K562 (cell line): ENCODE results near the gene DNAJC15. TPM values are rescaled to one million over a fixed set of nuclear protein-coding genes. Genes with fewer than 3 reads are reported as not detected.

ENCODE experiments used
- ATAC-seq: fragments of 200-7000 bp; cut with Tn5 transposase; 3 replicates; pipeline ENCODE4 v1.9.1; 2020; ENCODE audit warnings: moderate library complexity
- BruUV-seq: library from RNA; stranded (reverse); fragments of 400-500 nt; replicated peaks from 2 replicates; lab custom pipeline; 2021; lab: Mats Ljungman, UMichigan
- CTCF ChIA-PET: fragments of 300-600 bp; formaldehyde crosslinking; extraction: SDS; loops from one replicate; lab custom pipeline; 2021; ENCODE audit warnings: low intra/inter-chr PET ratio; lab: Yijun Ruan, JAX
- POLR2A ChIA-PET: fragments of 300-600, 350-650 bp; sonication (Branson Sonifier 250); formaldehyde crosslinking; extraction: SDS; loops from one replicate; lab custom pipeline; 2021; ENCODE audit warnings: antibody characterized with exemption, inconsistent platforms; lab: Yijun Ruan, JAX
- DNase-seq, 4 experiments: peaks; one replicate each; pipeline versions ENCODE4 v3.0.0 to v3.0.0-alpha.2; 2011 to 2018; ENCODE audit warnings: low spot score in 3 of 4, mixed read lengths in 3 of 4; ENCODE audit errors: extremely low read depth in 1 of 4
- FAIRE-seq: peaks from 2 replicates; lab custom pipeline; 2011; peaks lifted over from hg19 to GRCh38; lab: Jason Lieb, UNC
- H2AFZ ChIP-seq: 2 replicates; pipeline ENCODE4 v1.6.0; 2011; ENCODE audit warnings: low read depth, low read length, control low read depth, inconsistent platforms
- H3K27ac ChIP-seq: fragments of 200-600 bp; 3 replicates; pipeline ENCODE4 v1.8.0; 2011; ENCODE audit warnings: low read depth, mild to moderate bottlenecking, control low read depth, inconsistent platforms, low read length, moderate library complexity, mixed read lengths; ENCODE audit errors: extremely low read depth
- H3K27me3 ChIP-seq, 2 experiments: fragments of 300-600 bp in 1 of 2; 2 replicates in 1 of 2; 3 replicates in 1 of 2; pipeline versions ENCODE4 v1.6.0 to v1.8.0; 2011; ENCODE audit warnings: inconsistent platforms in 2 of 2, low read length in 2 of 2, mild to moderate bottlenecking in 1 of 2, mixed read lengths in 1 of 2, moderate library complexity in 1 of 2; ENCODE audit not compliant: control insufficient read depth in 2 of 2, insufficient read depth in 2 of 2
- H3K36me3 ChIP-seq: fragments of 300-600 bp; 3 replicates; pipeline ENCODE4 v1.8.0; 2011; ENCODE audit warnings: mild to moderate bottlenecking, low read length, inconsistent platforms; ENCODE audit not compliant: control insufficient read depth, insufficient read depth
- H3K4me1 ChIP-seq, 2 experiments: fragments of 200-600 bp in 1 of 2; replicated peaks in 1 of 2; 2 replicates in 1 of 2; 3 replicates in 1 of 2; pipeline versions ENCODE4 v1.5.1 to v1.8.0; 2011; ENCODE audit warnings: inconsistent platforms in 2 of 2, low read length in 2 of 2, mild to moderate bottlenecking in 1 of 2, mixed read lengths in 1 of 2, moderate library complexity in 1 of 2; ENCODE audit not compliant: control insufficient read depth in 2 of 2, insufficient read depth in 2 of 2
- H3K4me2 ChIP-seq: 2 replicates; pipeline ENCODE4 v1.6.1; 2011; ENCODE audit warnings: low read length, control low read depth, inconsistent platforms, mixed read lengths; ENCODE audit not compliant: insufficient read depth
- H3K4me3 ChIP-seq: fragments of 200-600 bp; sonication (generic), shearing (Covaris generic); 2 replicates; pipeline ENCODE4 v1.5.1; 2016; ENCODE audit warnings: control low read depth, inconsistent platforms
- H3K79me2 ChIP-seq: fragments of 200-600 bp; 3 replicates; pipeline ENCODE4 v1.8.0; 2011; ENCODE audit warnings: low read length, inconsistent platforms; ENCODE audit not compliant: control insufficient read depth, insufficient read depth
- H3K9ac ChIP-seq, 2 experiments: 2 replicates each; pipeline versions ENCODE4 v1.6.0 to v1.6.1; 2011; ENCODE audit warnings: low read depth in 2 of 2, low read length in 2 of 2, control low read depth in 1 of 2, inconsistent platforms in 1 of 2, mild to moderate bottlenecking in 1 of 2, mixed read lengths in 1 of 2; ENCODE audit not compliant: insufficient read depth in 1 of 2
- H3K9me1 ChIP-seq: one replicate; pipeline ENCODE4 v1.6.0; 2011; ENCODE audit warnings: inconsistent platforms, mild to moderate bottlenecking, low read length, moderate library complexity; ENCODE audit not compliant: control insufficient read depth, insufficient read depth
- H3K9me3 ChIP-seq: replicated peaks from 2 replicates; pipeline ENCODE4 v1.5.1; 2011; ENCODE audit warnings: low read depth, low read length, inconsistent platforms; ENCODE audit not compliant: control insufficient read depth, insufficient read depth
- H4K20me1 ChIP-seq: replicated peaks from 2 replicates; pipeline ENCODE4 v1.6.1; 2011; ENCODE audit warnings: low read length, inconsistent platforms, mixed read lengths; ENCODE audit not compliant: control insufficient read depth, insufficient read depth
- CBFA2T2 ChIP-seq: fragments of 450-650 bp; conservative IDR thresholded peaks from 2 replicates; pipeline ENCODE4 v1.6.1; 2017; ENCODE audit warnings: mild to moderate bottlenecking
- DPF2 ChIP-seq: fragments of 450-650 bp; IDR thresholded peaks from 2 replicates; pipeline ENCODE4 v1.6.1; 2016
- EP300 ChIP-seq: IDR thresholded peaks from 2 replicates; pipeline ENCODE4 v1.6.1; 2012; ENCODE audit warnings: low read length, improper control_type of control experiment
- FIP1L1 ChIP-seq: fragments of 200-400 bp; formaldehyde crosslinking; IDR thresholded peaks from 2 replicates; pipeline ENCODE4 v1.6.1; 2018; ENCODE audit warnings: mild to moderate bottlenecking, low read depth, low read length; ENCODE audit not compliant: poor library complexity, severe bottlenecking
- HDAC8 ChIP-seq: fragments of 450-650 bp; IDR thresholded peaks from 2 replicates; pipeline ENCODE4 v1.6.1; 2016; ENCODE audit warnings: mild to moderate bottlenecking, missing genetic modification characterization, moderate library complexity, missing compliant biosample characterization
- HNRNPUL1 ChIP-seq: fragments of 200-400 bp; formaldehyde crosslinking; IDR thresholded peaks from 2 replicates; pipeline ENCODE4 v1.6.1; 2017; ENCODE audit warnings: low read length
- MAZ ChIP-seq, 2 experiments: fragments of 450-650 bp in 1 of 2; sonication (generic) in 1 of 2; formaldehyde crosslinking; IDR thresholded peaks in 1 of 2; conservative IDR thresholded peaks in 1 of 2; 2 replicates each; pipeline versions ENCODE4 v1.4.0 to v1.5.0; 2020; ENCODE audit warnings: mild to moderate bottlenecking in 1 of 2, missing genetic modification reagents in 1 of 2
- MBD2 ChIP-seq: sonication (generic); IDR thresholded peaks from 2 replicates; pipeline ENCODE4 v1.6.1; 2016; ENCODE audit warnings: low read depth, borderline replicate concordance
- MXI1 ChIP-seq: IDR thresholded peaks from 2 replicates; pipeline ENCODE4 v1.6.1; 2011; ENCODE audit warnings: low read depth, mild to moderate bottlenecking, improper control_type of control experiment, low read length
- NFATC3 ChIP-seq: fragments of 450-650 bp; IDR thresholded peaks from 2 replicates; pipeline ENCODE4 v1.6.1; 2017; ENCODE audit warnings: mild to moderate bottlenecking
- PML ChIP-seq: IDR thresholded peaks from 2 replicates; pipeline ENCODE4 v1.6.1; 2012; ENCODE audit warnings: low read length, inconsistent platforms
- POLR3G ChIP-seq: IDR thresholded peaks from 2 replicates; pipeline ENCODE4 v1.6.1; 2011; ENCODE audit not compliant: insufficient read length, insufficient replicate concordance; ENCODE audit errors: extremely low read depth
- SP1 ChIP-seq: sonication (generic); formaldehyde crosslinking; IDR thresholded peaks from 2 replicates; pipeline ENCODE4 v1.8.1; 2022; ENCODE audit warnings: mild to moderate bottlenecking, missing genetic modification reagents
- TBP ChIP-seq: optimal IDR thresholded peaks from 2 replicates; pipeline ENCODE3; 2011; ENCODE audit warnings: low read depth, low read length, improper control_type of control experiment
- YY1 ChIP-seq, 3 experiments: IDR thresholded peaks; 2 replicates each; pipeline ENCODE4 v1.6.1; 2011; ENCODE audit warnings: low read length in 2 of 3, mild to moderate bottlenecking in 2 of 3, moderate library complexity in 2 of 3, borderline replicate concordance in 1 of 3, control low read depth in 1 of 3, low read depth in 1 of 3; ENCODE audit not compliant: insufficient read depth in 3 of 3, insufficient replicate concordance in 2 of 3, control insufficient read depth in 1 of 3, insufficient read length in 1 of 3; ENCODE audit errors: extremely low read depth in 1 of 3
- ZNF217 ChIP-seq: sonication (generic); formaldehyde crosslinking; IDR thresholded peaks from 2 replicates; pipeline ENCODE4 v1.8.0; 2022; ENCODE audit warnings: mild to moderate bottlenecking, missing genetic modification reagents
- ZNF318 ChIP-seq, 2 experiments: fragments of 450-650 bp; IDR thresholded peaks; 2 replicates each; pipeline ENCODE4 v1.6.1; 2016; ENCODE audit warnings: mild to moderate bottlenecking in 2 of 2, borderline replicate concordance in 1 of 2, low read depth in 1 of 2, moderate library complexity in 1 of 2
- WGBS: fragments of 100-300 bp; shearing (Covaris generic); methylation state at CpG from one replicate; pipeline ENCODE4 v1.1.6; 2016; ENCODE audit warnings: low coverage, mixed read lengths; ENCODE audit not compliant: insufficient coverage; ENCODE audit errors: missing lambda C conversion rate; 5-methylcytosine and 5-hydroxymethylcytosine counted together
- in situ Hi-C: fragments of 300-500 bp; cut with MboI; formaldehyde crosslinking; loops from 4 replicates; pipeline ENCODE4 v1.15.0; 2018; ENCODE audit warnings: inconsistent platforms, mixed read lengths
- intact Hi-C: fragments of 100-400 bp; cut with micrococcal nuclease; formaldehyde crosslinking; loops from 2 replicates; pipeline ENCODE4 v1.14.2; 2022
- polyA plus RNA-seq, 8 experiments: library from polyadenylated mRNA; depleted of rRNA in 4 of 8; stranded (reverse) in 5 of 8; unstranded in 3 of 8; fragments of >200 nt; fragmentation: Nextera tagmentation in 2 of 8; fragmentation: Illumina TruSeq in 1 of 8; extraction: Ambion mirVana in 2 of 8; extraction: Trizol in 1 of 8; gene quantifications; 2 replicates each; pipeline versions ENCODE4 v1.2.1 to v1.2.3, GENCODE V29; 2011 to 2014; ENCODE audit warnings: inconsistent platforms in 1 of 8, missing spikeins in 1 of 8
- total RNA-seq, 7 experiments: library from RNA; depleted of rRNA in 6 of 7; stranded (reverse); fragments of >200 nt in 6 of 7; fragmentation: Illumina TruSeq in 2 of 7; extraction: Trizol in 2 of 7; gene quantifications; 2 replicates each; pipeline versions ENCODE4 v1.2.1 to v1.2.3, GENCODE V29; 2011 to 2021; ENCODE audit warnings: low replicate concordance in 1 of 7

DNAJC15 gene
- total and polyA plus RNA-seq, 9 of the 15 experiments (the other 6 are each of a cell fraction or from before 2014, with no cell fraction given) = 0.47 to 3.8 (median 1.0) TPM

GRCh38 chr13:42981317-42981716, 42.1 kb upstream of the DNAJC15 start:
- H3K27ac ChIP-seq = no peak overlapping the region
- no peak overlapping the region for H2AFZ ChIP-seq
- no peaks in the 10 kb centered on the region for H4K20me1 ChIP-seq
- no peaks in the 10 kb centered on the region for H3K4me1 ChIP-seq
- H3K9me1 ChIP-seq = no peaks in the 10 kb centered on the region
- H3K9me3 ChIP-seq = no peaks in the 10 kb centered on the region
- no peak overlapping the region for H3K4me3 ChIP-seq
- ATAC-seq (no peak), FAIRE-seq (no peak), DNase-seq (no peak)
- H3K36me3 ChIP-seq = no peaks in the 10 kb centered on the region
- ChIA-PET POLR2A (interaction anchor here (0.5 kb wide), 1 partner anchor 12 kb away, joined by 3 read pairs; no protein-coding TSS in a partner anchor), CTCF (no interaction called here)
- H3K9ac ChIP-seq = no peak overlapping the region
- no peaks in the 10 kb centered on the region for H3K27me3 ChIP-seq
- no peaks in the 10 kb centered on the region for H3K79me2 ChIP-seq
- intact Hi-C loops (no loop called here), in situ Hi-C loops (no loop called here)
- no TSS peak for BruUV-seq
- no peak overlapping the region for H3K4me2 ChIP-seq
- 0% methylated on average over 3 of the region's 3 CpGs for WGBS
- TF ChIP-seq SP1 (no peak), MXI1 (no peak), FIP1L1 (no peak), MAZ (CRISPR knock-in tag; conservative IDR thresholded peaks at IDR 0.05 in 1 of 2, IDR thresholded peaks at IDR 0.05 in 1 of 2) (no peak), PML (no peak), YY1 (IDR thresholded peaks at IDR 0.05; ENCODE audit: borderline replicate concordance in 1 of 3, control insufficient read depth in 1 of 3, extremely low read depth in 1 of 3, insufficient read depth in 3 of 3, insufficient read length in 1 of 3, insufficient replicate concordance in 2 of 3, low read depth in 1 of 3, low read length in 2 of 3) (no peak), MBD2 (no peak), NFATC3 (no peak), TBP (no peak), CBFA2T2 (no peak), HNRNPUL1 (no peak), EP300 (no peak), POLR3G (no peak), ZNF217 (CRISPR knock-in tag) (no peak), HDAC8 (tag) (no peak), ZNF318 (IDR thresholded peaks at IDR 0.05; ENCODE audit: borderline replicate concordance in 1 of 2, low read depth in 1 of 2) (no peak), DPF2 (no peak)
